ENCODE data around the gene ADAMTSL3.

ADAMTSL3 gene

GRCh38 chr15:83983634-83984458, 329.9 kb downstream of the ADAMTSL3 start:
- TF ChIP-seq ZFX (IDR thresholded peaks at IDR 0.05; ENCODE audit: borderline replicate concordance) (no peak), CTCF (IDR thresholded peaks at IDR 0.05) (no peak)
- H3K27ac ChIP-seq: no peak overlapping the region

- no peak for TF ChIP-seq CTCF (IDR thresholded peaks at IDR 0.05)
- H3K27ac ChIP-seq: no peak overlapping the region
These were observed 330.7 kb downstream of the ADAMTSL3 start for GRCh38 chr15:83984601-83985000.

GRCh38 chr15:83991163-83991562, 337.2 kb downstream of the ADAMTSL3 start:
- TF ChIP-seq CTCF (IDR thresholded peaks at IDR 0.05): no peak
- no peak for TF ChIP-seq ZFX (IDR thresholded peaks at IDR 0.05; ENCODE audit: borderline replicate concordance)
- H3K27ac ChIP-seq: no peak overlapping the region

- TF ChIP-seq ZFX (IDR thresholded peaks at IDR 0.05; ENCODE audit: borderline replicate concordance): no peak
- TF ChIP-seq CTCF (IDR thresholded peaks at IDR 0.05): no peak
- H3K27ac ChIP-seq: no peak overlapping the region
These were observed 338.6 kb downstream of the ADAMTSL3 start for GRCh38 chr15:83992324-83993031.

- no peak for TF ChIP-seq CTCF (IDR thresholded peaks at IDR 0.05)
- TF ChIP-seq ZFX (IDR thresholded peaks at IDR 0.05; ENCODE audit: borderline replicate concordance): no peak
- H3K27ac ChIP-seq: no peak overlapping the region
These were observed 339.7 kb downstream of the ADAMTSL3 start for GRCh38 chr15:83993591-83993990.

- no peak overlapping the region for H3K27ac ChIP-seq
- TF ChIP-seq ZFX (IDR thresholded peaks at IDR 0.05; ENCODE audit: borderline replicate concordance): no peak
- TF ChIP-seq CTCF (IDR thresholded peaks at IDR 0.05): no peak
These were observed 344.6 kb downstream of the ADAMTSL3 start for GRCh38 chr15:83998486-83998885.
